ENCODE measurements around the gene PALB2.

DNA sequence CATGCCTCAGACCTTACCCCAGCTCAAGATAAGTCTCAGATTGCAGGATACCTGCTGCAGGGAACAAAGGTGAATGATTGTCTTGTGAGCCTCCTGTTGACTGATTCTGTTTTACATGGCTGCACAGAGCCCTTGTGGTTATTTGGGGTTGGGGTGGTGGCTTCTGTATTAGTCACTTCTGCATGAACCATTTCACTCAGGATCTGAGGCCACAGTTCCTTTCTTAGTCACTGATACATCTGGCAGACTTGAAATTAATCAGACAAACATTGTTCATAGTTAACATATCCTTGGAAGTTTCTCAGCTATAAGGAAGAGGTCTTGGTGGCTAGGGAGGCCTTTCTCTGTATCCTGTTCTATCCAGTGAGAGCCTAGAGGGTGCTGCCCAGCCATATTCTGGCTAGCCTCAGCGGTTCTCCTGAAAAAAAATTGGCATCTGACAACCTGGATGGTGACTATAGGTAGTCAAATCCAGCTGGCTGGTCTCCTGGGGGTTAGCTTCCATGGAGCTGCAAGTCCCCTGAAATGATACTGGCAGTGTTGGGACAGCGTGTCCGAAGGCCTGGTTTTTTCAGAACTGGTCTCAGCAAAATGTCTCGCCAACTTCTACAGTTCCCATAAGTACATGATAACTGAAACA is 29.1 kb upstream of the PALB2 start:
- TF ChIP-seq, protein P1, sequence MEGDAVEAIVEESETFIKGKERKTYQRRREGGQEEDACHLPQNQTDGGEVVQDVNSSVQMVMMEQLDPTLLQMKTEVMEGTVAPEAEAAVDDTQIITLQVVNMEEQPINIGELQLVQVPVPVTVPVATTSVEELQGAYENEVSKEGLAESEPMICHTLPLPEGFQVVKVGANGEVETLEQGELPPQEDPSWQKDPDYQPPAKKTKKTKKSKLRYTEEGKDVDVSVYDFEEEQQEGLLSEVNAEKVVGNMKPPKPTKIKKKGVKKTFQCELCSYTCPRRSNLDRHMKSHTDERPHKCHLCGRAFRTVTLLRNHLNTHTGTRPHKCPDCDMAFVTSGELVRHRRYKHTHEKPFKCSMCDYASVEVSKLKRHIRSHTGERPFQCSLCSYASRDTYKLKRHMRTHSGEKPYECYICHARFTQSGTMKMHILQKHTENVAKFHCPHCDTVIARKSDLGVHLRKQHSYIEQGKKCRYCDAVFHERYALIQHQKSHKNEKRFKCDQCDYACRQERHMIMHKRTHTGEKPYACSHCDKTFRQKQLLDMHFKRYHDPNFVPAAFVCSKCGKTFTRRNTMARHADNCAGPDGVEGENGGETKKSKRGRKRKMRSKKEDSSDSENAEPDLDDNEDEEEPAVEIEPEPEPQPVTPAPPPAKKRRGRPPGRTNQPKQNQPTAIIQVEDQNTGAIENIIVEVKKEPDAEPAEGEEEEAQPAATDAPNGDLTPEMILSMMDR (conservative IDR thresholded peaks at IDR 0.05 in 1 of 2, IDR thresholded peaks at IDR 0.05 in 1 of 2; ENCODE audit: extremely low read depth in 1 of 2, insufficient read depth in 1 of 2, low read depth in 1 of 2, low read length in 2 of 2) = peak in 1 of 2 donors; percentile 1
- TF ChIP-seq EZH2 (IDR thresholded peaks at IDR 0.05; ENCODE audit: borderline replicate concordance, low read length) = no peak
